Measurements from ENCODE around the gene MPP3.
"Not testable (repeated sequence)": the region's sequence is repeated elsewhere in the genome, so short reads cannot be mapped to it uniquely, and the experiment has no call there.

MPP3 gene

DNA sequence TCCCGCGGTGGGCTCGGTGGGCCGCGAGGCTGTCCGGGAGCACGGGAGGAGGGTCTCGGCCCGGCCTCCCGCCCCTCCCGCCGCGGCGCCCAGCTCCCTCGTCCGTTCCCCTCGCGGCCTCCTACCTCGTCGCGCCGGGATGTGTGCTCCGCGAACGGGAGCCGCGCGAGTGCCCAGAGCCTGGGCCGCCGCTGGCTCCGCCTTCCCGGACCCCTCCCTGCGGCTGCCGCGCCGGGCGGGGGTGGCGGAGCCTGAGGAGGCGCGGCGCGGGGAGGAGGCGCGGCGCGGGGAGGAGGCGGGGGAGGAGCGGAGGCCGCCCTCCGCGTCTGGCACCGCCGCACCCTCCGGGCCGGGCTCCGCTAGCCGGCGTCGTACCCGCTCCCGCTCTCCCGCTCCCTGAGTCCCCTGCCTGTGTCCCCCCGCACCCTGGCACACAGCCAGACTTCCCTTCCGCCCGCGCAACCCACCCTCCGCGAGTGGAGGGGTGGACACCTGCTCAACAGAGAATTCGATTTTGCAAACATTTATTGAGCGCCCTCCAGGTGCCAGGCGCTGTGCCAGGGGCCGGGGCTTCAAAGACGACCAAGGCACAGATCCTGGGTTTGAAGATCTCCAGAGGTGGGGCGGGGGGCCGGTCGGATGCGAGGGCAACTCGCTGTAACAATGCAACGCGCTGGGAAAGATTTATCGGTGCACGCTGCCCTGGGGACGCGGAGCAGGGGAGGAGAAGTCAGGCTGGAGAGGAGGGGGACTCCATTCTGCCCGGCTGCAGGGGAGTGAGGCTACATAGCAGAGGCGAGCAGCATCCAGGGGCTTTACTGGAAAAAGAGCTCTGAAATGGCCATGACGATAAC is at the start of gene MPP3:
MPP3 (minus strand) TSS at position 171 of the 854 bp plus-strand sequence. CDS start 1,240 bp downstream, outside the sequence.
- DNase-seq: peak in 40 of 58 donors; percentile 9 to 66 (median 27)

DNA sequence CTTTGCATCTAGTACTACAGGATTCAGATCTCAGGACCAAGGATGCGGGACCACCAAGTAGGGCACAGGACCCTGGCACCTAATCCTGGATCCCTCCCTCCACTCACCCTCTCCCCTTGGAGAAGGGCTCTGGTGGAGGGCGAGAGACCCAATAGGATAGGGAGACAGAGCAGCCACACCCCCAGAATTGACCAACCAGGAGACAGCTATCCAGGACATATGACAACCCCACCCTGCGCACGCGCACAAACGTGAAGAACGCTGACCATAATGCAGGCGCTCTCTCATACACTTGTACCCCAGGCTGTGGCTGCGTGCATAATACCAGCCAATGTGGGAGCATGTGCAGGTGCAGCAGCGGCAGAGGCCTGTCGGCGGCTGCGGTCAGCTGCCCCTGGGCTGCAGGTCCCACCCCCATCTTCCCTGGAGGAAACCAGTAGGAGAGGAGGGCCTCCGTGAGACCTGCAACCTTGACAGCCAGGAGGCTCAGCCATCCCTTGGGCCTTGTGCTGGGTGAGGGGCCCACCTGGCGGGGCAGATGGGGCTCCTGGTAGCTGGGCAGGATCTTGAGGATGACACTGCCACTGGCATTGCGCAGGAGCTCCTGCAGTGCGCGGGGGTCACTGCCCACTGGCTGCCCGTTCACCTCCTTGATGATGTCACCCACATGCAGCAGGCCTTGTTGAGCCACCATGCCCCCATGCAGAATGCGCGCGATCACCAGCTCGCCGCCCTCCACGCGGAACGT is 49.0 kb upstream of the MPP3 start:
- DNase-seq: no peak

- DNase-seq: no peak
These were observed 48.2 kb upstream of the MPP3 start for GRCh38 chr17:43881181-43881580.

DNA sequence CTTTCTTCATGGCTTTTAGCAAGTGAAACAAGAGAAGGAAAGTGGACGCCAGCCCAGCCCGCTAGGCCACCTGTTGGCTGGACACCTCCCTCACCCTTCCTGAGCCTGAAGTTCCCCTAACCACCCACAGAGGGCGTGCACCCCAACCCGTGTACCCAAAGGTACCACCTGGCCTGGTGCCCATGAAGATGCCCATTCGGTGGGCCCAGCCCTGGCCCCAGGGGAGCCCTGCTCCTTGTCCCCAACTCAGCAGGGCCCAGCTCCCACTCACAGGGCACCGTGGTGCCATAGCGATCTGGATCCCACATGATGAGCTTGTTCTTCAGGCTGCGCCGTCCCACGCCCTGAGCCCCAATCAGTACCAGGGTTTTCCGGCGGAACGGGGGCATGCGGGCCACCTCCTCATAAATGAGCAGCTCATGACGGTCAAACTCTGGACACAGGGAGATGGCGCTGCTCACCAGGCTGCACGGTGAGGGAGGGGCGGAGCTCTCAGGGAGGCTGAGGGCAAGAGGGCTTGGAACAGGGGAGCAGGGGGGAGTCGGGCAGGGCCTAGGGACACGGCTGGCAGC is 47.6 kb upstream of the MPP3 start:
- peak in 6 of 58 donors; percentile 7 to 23 (median 12) for DNase-seq

DNA sequence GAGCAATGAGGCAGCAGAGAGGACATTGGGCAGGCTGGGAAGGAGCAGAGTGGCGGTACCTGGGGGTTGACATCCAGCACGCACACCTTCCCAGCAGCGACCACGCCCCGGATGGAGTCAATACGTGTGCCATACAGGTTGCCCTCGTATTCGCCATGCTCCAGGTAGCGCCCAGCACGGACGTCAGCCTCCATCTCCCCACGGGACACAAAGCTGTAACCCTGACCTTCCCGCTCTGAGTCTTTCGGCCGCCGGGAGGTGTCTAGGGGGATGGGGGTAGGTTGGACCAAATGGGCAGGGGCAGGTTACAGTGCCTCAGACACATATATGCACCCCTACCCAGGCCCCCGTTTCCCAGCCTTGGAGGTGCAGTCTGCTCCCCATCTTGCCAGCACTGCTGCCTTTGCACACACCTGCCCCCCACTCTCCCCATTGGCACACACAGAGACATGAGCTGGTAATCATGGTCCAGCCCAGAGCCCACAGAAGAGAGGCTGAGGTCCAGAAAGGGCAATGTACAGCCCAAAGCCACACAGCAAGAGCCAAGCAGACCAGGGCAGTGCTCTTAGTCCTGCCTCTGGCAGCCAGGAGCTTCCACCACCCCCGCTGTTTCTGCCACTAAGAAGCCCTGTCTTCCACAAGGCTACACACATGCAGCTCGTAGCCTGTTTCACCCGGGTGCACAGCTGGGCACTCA is 46.9 kb upstream of the MPP3 start:
- DNase-seq: no peak

DNA sequence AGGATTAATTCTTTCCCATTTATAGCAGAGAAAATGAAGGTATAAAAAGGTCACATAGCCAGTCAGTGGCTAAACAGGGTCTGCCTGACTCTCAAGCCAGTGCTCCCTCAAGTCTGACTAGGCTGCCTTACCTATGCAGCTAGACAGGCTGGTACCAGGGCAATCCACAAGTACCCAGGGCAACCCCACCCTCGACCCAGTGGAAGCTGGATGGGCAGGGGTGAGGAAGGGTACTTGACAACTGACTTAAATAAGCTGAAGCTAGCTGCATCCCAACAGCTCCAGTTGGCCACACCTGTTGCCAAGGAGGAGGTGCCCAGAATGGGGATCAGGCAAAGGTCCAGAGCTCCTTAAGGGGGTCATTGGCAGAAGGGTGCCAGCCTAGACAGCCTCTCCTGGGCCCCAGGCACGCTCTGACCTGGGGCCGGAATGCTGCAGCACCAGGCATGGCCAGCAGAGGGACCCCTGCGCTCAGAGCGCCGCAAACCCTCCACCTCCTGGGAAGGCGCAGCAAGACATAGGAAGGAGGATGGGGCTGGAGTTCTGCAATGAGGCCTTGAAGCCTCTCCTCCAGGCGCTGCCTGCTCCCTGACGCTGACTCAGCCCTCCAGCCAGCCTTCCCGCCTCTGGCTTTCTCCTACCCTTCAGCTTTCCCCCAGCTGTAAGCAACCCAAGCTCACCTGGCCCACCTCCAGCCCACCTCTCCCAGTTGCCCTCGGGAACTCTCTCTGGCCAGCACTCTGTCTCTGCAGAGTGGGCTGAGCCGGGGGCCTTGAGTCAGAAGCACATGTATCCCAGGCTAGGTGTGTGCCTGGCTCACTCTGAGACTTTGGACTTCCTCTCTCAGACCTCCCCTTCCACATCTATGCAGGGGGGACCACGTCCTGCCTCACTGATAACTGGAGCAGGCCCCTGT is 45.6 kb upstream of the MPP3 start:
- DNase-seq: peak in 52 of 58 donors; percentile 10 to 76 (median 43)

GRCh38 chr17:43877451-43878155 is 44.7 kb upstream of the MPP3 start:
- no peak for DNase-seq

DNA sequence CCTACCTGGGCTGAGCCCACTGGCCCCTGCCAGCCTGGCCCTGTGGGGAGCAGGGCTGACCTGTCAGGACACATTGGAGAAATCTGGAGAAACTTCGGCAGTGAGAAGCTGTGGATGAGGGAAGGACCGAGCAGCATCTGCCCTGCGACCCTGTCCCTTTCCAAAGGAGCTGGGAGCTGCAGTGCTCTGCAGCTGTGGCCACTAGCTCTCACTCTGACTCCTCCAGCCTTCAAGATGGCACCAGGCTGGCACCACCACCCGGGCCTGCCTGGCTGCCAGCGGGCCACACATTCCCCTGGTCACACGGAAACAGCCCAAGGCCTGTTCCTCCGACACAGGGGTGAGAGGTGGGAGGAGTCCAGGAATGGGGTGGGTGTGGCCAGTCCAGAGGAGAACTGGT is 44.1 kb upstream of the MPP3 start:
- no peak for DNase-seq

GRCh38 chr17:43875476-43876147 is 42.7 kb upstream of the MPP3 start:
- DNase-seq: no peak

- DNase-seq: no peak
These were observed 41.3 kb upstream of the MPP3 start for GRCh38 chr17:43874293-43874692.

- no peak for DNase-seq
These were observed 40.9 kb upstream of the MPP3 start for GRCh38 chr17:43873815-43874214.

GRCh38 chr17:43873091-43873490 is 40.1 kb upstream of the MPP3 start:
- DNase-seq: no peak

GRCh38 chr17:43871946-43872690 is 39.2 kb upstream of the MPP3 start:
- no peak for DNase-seq

- DNase-seq: not testable (repeated sequence)
These were observed 36.1 kb upstream of the MPP3 start for GRCh38 chr17:43869031-43869430.

- DNase-seq: no peak
These were observed 35.5 kb upstream of the MPP3 start for GRCh38 chr17:43868226-43868994.

DNA sequence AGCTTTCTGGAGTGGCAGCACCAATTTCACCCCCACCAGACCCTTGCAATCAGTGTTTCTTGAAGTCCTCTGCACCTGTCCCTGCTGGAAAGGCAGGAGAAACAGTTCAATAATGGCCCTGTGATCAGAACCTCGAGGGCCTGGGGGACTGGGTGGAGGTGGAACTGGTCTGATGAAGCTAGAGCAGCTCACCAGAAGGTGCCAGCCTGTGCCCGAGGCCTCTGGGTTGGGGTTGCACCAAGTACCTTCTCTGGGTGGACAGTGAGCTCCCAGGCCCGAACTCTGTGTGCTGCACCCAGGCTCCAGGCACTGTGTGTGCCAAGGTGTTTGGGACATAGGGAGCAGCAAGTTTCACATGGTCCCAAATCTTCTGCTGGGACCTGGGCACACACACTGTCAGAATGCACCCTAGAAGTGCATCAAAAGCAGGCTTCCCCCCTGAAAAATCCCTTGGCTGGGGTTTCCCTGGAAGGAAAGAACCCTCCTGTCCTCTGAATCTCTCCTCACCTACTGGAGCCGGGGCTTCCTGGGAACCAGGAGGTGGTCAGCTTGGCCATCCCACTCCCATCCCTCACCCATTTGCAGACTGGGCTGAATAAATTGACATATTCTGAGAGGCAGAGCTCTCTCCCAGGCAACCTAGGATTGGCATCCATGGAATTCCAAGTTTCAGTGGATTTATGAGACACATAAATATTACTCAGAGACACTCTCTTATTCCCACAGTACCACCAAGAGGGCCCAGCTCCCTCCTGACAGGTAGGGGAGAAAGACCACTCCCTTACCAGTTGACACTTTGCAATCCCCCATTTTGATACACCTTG is 31.4 kb upstream of the MPP3 start:
- no peak for DNase-seq

DNA sequence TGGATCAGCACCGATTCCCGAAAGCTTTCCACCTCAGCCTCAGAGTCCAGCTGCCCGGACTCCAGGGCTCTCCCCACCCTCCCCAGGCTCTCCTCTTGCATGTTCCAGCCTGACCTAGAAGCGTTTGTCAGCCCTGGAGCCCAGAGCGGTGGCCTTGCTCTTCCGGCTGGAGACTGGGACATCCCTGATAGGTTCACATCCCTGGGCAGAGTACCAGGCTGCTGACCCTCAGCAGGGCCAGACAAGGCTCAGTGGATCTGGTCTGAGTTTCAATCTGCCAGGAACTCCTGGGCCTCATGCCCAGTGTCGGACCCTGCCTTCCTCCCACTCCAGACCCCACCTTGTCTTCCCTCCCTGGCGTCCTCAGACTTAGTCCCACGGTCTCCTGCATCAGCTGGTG is 29.0 kb upstream of the MPP3 start:
- no peak for DNase-seq

All from anterior cingulate cortex (tissue), 58 donors.